Amniotic epithelial cell (primary cell): Measurements from ENCODE around the gene SALL1.

Source experiments
- DNase-seq: peaks from one replicate; pipeline ENCODE4 v3.0.0-alpha.2; 2010; ENCODE audit warnings: low read depth

The SALL1 gene

DNA sequence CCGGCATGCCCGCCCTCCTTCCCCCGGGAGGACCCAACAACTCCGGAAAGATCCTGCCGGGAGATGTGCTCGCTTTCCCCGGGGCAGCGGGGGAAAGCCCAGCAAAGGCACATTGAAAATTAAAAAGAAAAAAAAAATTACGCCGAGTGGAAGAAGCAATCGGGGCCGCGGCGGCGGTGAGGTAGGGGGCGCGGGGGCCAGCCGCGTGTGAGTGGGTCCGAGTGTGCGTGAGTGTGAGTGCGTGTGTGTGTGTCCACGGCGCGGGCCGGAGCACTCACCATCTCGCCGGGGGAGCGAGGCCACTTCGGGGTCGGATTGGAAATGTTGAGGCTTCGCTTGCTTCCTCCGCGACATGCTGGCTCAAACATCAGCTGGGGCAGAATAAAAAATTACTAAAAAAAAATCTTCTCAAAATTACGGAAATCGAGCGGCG lies at the start of gene SALL1:
Gene SALL1 (minus strand): TSS at position 383 of the 433 bp plus-strand sequence. CDS start 29 bp downstream, at position 354.
- DNase-seq: no peak

DNA sequence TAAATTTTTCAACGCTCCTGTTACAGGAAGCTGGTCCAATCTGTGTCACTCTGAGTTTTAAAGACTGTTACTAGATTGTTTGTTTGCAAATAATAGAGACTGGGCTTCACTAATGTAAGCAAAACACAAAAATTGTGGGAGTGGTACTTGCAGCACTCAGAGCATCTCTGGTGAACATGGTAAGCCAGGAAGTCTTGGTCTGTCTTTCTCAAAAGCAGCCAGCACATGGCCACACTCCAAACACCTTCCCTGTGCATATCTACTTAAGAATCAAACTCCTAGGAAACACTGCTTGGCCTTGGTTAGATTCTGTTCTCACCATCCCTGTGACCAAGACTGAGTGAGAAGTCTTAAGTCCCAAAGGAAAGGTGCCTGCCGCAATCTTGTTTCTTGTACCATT lies 49.7 kb upstream of the SALL1 start:
- DNase-seq: no peak

GRCh38 chr16:51197953-51198748 lies 47.1 kb upstream of the SALL1 start:
- DNase-seq: no peak

DNA sequence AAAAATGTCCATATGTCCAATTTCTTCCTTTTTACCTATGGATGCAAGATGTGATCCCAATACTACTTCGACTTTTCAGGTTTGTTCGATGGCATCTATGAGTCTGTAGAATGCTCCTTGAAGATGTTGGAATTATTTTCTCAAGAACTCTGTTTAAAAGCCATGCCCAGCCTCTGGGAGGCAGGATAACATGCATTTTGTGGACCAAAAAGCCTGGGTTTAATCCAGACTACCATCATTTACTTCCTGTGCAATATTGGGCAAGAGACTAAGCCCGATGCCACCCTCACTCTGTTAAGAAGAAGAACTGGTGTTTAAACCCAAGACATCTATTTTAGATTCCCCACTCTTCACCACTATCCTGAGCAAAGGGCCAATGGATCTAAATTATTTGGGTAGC lies 42.8 kb upstream of the SALL1 start:
- no peak for DNase-seq

DNA sequence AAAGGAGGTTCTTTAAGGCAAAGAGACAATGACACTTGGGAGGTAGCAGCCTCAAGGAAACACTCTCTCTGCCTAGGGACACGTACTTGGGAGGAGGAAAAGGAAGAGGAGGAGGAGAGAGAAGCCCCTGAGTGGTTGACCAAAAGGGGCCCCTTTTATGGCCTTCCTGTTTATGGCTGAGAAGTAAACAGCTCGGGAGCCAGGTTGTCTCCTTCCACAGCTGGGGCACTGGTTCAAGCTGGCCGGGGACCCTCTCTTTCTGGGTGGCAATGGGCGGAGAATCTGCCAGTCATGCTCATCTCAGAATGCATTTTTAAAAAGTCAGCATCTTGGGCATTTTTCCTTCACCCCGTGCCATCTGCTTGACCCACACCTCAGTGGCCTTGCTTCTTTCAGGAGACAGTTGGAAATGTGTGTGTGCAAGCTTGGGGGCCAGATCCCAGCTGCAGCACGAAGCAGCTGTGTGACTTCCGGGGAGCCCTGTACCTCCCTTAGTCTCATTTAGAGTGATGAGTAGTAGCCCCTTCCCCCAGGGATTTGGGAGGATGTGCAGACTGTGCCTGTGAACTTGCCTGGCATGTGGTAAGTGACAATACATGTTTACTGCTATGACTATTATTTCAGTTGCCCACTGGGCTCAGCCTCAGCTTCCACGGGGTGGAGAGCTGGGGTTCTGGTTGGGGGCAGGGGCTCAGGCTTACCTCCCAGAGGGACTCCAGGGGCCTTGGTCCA lies 33.8 kb upstream of the SALL1 start:
- DNase-seq: no peak

- no peak for DNase-seq
These were observed 30.4 kb upstream of the SALL1 start for GRCh38 chr16:51181503-51181811.

GRCh38 chr16:51180719-51181502 lies 29.8 kb upstream of the SALL1 start:
- DNase-seq: no peak

- no peak for DNase-seq
These were observed 24.0 kb upstream of the SALL1 start for GRCh38 chr16:51175081-51175480.

- no peak for DNase-seq
These were observed 21.3 kb upstream of the SALL1 start for GRCh38 chr16:51172368-51172767.

DNA sequence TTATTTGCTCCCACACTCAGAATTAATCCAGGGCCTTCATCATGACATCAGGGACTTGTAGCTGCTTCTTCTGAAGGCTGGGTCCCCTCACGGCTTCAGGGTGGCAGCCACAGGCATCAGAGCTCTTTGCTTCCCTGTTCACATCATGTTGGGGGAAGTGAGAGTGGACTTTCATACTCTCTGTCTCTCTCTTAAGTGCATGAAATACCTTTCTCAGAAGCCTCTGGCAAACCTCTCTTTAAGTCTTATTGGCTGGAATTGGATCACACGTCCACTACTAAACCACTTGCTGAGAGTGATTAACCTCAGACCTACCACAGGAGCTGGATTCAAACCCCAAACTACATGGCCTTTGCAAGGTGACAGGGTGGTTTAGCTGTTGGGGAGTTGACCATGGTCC lies 17.7 kb upstream of the SALL1 start:
- no peak for DNase-seq

GRCh38 chr16:51167170-51167895 lies 16.3 kb upstream of the SALL1 start:
- no peak for DNase-seq

GRCh38 chr16:51166541-51166940 lies 15.5 kb upstream of the SALL1 start:
- DNase-seq: no peak

DNA sequence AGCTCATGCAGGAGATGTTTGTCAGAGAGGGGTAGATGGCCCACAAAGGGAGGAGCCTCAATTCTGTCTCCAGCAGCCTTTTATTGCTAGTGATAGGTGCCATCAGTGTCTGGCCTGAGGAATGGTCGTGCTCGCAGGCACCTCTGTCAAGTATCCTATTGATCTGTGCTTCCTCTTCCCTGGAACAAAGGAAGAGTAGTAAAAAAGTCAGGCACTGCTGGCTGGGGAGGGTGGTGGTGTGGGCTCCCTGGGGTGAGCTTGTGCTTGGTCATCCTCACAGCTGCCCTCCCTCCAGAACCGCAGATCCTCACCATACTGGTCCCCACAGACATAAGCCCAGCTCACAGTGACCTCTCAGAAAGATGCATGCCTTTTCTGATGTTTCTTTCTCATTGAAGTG lies 15.0 kb upstream of the SALL1 start:
- no peak for DNase-seq

- no peak for DNase-seq
These were observed 14.0 kb upstream of the SALL1 start for GRCh38 chr16:51165043-51165442.

DNA sequence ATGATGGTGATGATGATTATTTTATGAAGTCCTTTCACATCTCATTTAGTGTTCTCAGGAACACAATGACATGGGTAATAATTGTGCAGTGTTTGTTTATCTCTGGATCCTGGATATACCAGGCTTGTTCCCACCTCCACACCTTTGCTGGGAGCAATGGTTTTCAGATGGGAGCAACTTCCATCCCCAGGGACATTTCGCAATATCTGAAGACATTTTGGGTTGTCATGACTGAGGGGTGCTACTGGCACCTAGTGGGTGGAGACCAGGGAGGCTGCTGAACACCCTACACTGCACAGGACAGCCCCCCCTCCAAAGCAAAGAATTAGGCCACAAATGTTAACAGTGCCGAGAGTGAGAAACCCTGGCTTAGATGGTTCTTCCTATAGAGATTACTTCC lies 13.5 kb upstream of the SALL1 start:
- no peak for DNase-seq

GRCh38 chr16:51163894-51164566 lies 13.0 kb upstream of the SALL1 start:
- no peak for DNase-seq

DNA sequence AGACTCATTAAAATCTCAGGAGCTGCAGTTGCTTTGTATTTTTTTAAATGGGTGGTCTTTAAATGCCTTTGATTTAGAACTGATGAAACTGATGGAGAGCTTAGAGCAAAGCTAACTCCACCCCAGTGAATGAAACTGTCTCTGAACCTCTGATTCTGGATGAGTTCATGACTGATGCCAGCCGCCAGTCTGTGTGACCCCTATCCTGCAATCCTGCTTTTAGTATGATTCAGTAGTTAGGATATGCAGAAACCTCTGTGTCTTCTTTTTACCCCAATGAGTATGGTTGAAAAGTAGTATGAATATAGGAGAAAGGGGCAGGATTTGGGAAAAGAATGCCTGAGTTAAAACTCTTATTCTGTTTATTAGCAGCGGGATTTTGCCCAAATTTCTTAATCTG lies 12.3 kb upstream of the SALL1 start:
- no peak for DNase-seq

GRCh38 chr16:51161440-51162195 lies 10.5 kb upstream of the SALL1 start:
- no peak for DNase-seq

GRCh38 chr16:51159865-51160264 lies 8.8 kb upstream of the SALL1 start:
- DNase-seq: no peak

DNA sequence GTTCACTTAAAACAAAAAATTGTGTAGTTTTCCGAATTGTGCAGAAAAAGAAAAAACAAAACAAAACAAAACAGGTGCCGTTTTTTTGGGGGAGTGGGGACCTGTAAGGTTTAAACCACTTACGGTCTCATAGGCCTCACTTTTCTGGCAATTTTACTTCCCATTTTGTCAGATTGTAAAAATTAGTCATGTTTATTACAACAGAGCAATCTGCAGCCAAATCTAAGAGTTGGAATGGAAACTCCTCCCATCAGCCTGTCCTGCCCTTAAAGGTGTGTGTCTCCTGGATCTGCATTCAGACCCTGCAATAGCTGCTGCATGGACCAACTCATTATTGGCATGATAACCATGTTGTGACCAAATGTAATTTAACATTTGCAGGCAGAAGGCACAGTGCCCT lies 8.2 kb upstream of the SALL1 start:
- no peak for DNase-seq

DNA sequence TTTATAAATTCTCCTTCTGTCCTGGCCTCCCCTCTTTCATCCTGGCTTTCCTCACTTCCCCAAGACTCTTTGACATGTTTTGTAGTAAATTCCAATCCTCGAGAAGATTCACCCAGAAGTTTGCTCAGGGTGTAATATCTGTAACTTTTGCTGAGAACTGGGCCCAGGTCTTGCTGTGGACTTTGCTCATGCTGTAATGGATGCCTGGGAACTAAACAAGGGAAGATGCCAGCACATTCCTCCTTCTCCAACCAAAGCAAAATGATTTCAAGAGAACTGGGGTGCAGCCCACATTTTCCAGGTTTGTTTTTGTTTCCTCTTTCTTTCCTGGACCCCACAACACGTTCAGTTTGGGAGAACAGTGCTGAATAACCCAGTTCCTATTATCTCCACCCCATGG lies 6.6 kb upstream of the SALL1 start:
- DNase-seq: no peak
